H9 (cell line): ENCODE data around the gene PTH2R. TPM values are rescaled to one million over a fixed set of nuclear protein-coding genes. Genes with fewer than 3 reads are reported as not detected.

ENCODE experiments used
- DNase-seq: peaks from one replicate; pipeline ENCODE4 v3.0.0-alpha.2; 2017
- H2AFZ ChIP-seq: one replicate; pipeline ENCODE4 v1.6.1; 2013; ENCODE audit warnings: mild to moderate bottlenecking, low read length, control low read depth, moderate library complexity
- H2AK5ac ChIP-seq: 2 replicates; pipeline ENCODE4 v1.6.1; 2013; ENCODE audit warnings: low read length, control low read depth, mixed read lengths; ENCODE audit not compliant: insufficient read length
- H2BK120ac ChIP-seq: one replicate; pipeline ENCODE4 v1.6.1; 2013; ENCODE audit warnings: low read depth, mild to moderate bottlenecking, low read length, control low read depth, inconsistent platforms; ENCODE audit not compliant: poor library complexity, severe bottlenecking
- H2BK12ac ChIP-seq: 2 replicates; pipeline ENCODE4 v1.6.1; 2013; ENCODE audit warnings: low read length, control low read depth, mixed read lengths, low read depth; ENCODE audit not compliant: insufficient read length
- H2BK15ac ChIP-seq: 2 replicates; pipeline ENCODE4 v1.6.1; 2013; ENCODE audit warnings: low read depth, low read length, control low read depth
- H2BK20ac ChIP-seq: one replicate; pipeline ENCODE4 v1.6.1; 2013; ENCODE audit warnings: low read depth, mild to moderate bottlenecking, low read length, control low read depth, inconsistent platforms; ENCODE audit not compliant: poor library complexity, severe bottlenecking
- H2BK5ac ChIP-seq: 2 replicates; pipeline ENCODE4 v1.6.1; 2013; ENCODE audit warnings: low read length, control low read depth, mixed read lengths; ENCODE audit not compliant: insufficient read length
- H3K14ac ChIP-seq: 2 replicates; pipeline ENCODE4 v1.6.1; 2013; ENCODE audit warnings: low read length, control low read depth; ENCODE audit not compliant: insufficient read depth
- H3K18ac ChIP-seq: 2 replicates; pipeline ENCODE4 v1.6.1; 2013; ENCODE audit warnings: low read depth, mild to moderate bottlenecking, mixed read lengths, low read length, control low read depth; ENCODE audit not compliant: insufficient read length
- H3K23ac ChIP-seq: 2 replicates; pipeline ENCODE4 v1.6.1; 2013; ENCODE audit warnings: low read length, control low read depth, mixed read lengths, low read depth; ENCODE audit not compliant: insufficient read length
- H3K23me2 ChIP-seq: 2 replicates; pipeline ENCODE4 v1.6.1; 2013; ENCODE audit warnings: low read depth, mild to moderate bottlenecking, mixed read lengths, low read length, control low read depth; ENCODE audit not compliant: insufficient read length, poor library complexity, severe bottlenecking
- H3K27ac ChIP-seq: 2 replicates; pipeline ENCODE4 v1.5.1; 2013; ENCODE audit warnings: low read length, control low read depth, mixed read lengths, low read depth; ENCODE audit not compliant: insufficient read length
- H3K27me3 ChIP-seq: 2 replicates; pipeline ENCODE4 v1.6.1; 2013; ENCODE audit warnings: low read length, control low read depth, inconsistent platforms; ENCODE audit not compliant: insufficient read depth
- H3K4ac ChIP-seq: 2 replicates; pipeline ENCODE4 v1.6.1; 2013; ENCODE audit warnings: low read depth, mild to moderate bottlenecking, control low read depth, inconsistent platforms, low read length, moderate library complexity
- H3K4me1 ChIP-seq: 2 replicates; pipeline ENCODE4 v1.6.1; 2013; ENCODE audit warnings: low read length, control low read depth, inconsistent platforms; ENCODE audit not compliant: insufficient read depth
- H3K4me2 ChIP-seq: 2 replicates; pipeline ENCODE4 v1.6.1; 2013; ENCODE audit warnings: low read length, control low read depth, mixed read lengths; ENCODE audit not compliant: insufficient read length, insufficient read depth
- H3K56ac ChIP-seq: 2 replicates; pipeline ENCODE4 v1.6.1; 2013; ENCODE audit warnings: low read depth, mild to moderate bottlenecking, mixed read lengths, low read length, control low read depth; ENCODE audit not compliant: insufficient read length
- H3K79me1 ChIP-seq: 2 replicates; pipeline ENCODE4 v1.6.1; 2013; ENCODE audit warnings: low read depth, mild to moderate bottlenecking, moderate library complexity, low read length, control low read depth, inconsistent platforms; ENCODE audit not compliant: insufficient read depth, poor library complexity, severe bottlenecking
- H3K79me2 ChIP-seq: 2 replicates; pipeline ENCODE4 v1.6.1; 2013; ENCODE audit warnings: low read length, control low read depth, inconsistent platforms; ENCODE audit not compliant: insufficient read depth
- H3K9ac ChIP-seq: 2 replicates; pipeline ENCODE4 v1.6.1; 2013; ENCODE audit warnings: low read length, control low read depth, mixed read lengths; ENCODE audit not compliant: insufficient read length; ENCODE audit errors: extremely low read depth
- H3K9me3 ChIP-seq: one replicate; pipeline ENCODE4 v1.6.1; 2013; ENCODE audit warnings: low read depth, low read length, inconsistent platforms; ENCODE audit not compliant: control insufficient read depth
- H3T11ph ChIP-seq: one replicate; pipeline ENCODE4 v1.6.1; 2013; ENCODE audit warnings: mild to moderate bottlenecking, low read length, control low read depth, inconsistent platforms
- H4K20me1 ChIP-seq: one replicate; pipeline ENCODE4 v1.6.1; 2013; ENCODE audit not compliant: control insufficient read depth, insufficient read length, insufficient read depth
- H4K5ac ChIP-seq: 2 replicates; pipeline ENCODE4 v1.6.1; 2013; ENCODE audit warnings: low read depth, mild to moderate bottlenecking, mixed read lengths, low read length, control low read depth; ENCODE audit not compliant: insufficient read length
- H4K8ac ChIP-seq: replicated peaks from 2 replicates; pipeline ENCODE4 v1.6.1; 2013; ENCODE audit warnings: low read length, control low read depth, mixed read lengths, low read depth; ENCODE audit not compliant: insufficient read length
- H4K91ac ChIP-seq: 2 replicates; pipeline ENCODE4 v1.6.1; 2013; ENCODE audit warnings: low read depth, mild to moderate bottlenecking, moderate library complexity, mixed read lengths, low read length, control low read depth; ENCODE audit not compliant: insufficient read length
- H3K27ac Mint-ChIP-seq, 3 experiments: 2 replicates in 2 of 3; 3 replicates in 1 of 3; pipeline ENCODE4 v1.8.0; 2020 to 2021; ENCODE audit warnings: mixed read lengths in 3 of 3, mild to moderate bottlenecking in 1 of 3, moderate library complexity in 1 of 3
- H3K27me3 Mint-ChIP-seq: 2 replicates; pipeline ENCODE4 v1.8.0; 2021; ENCODE audit warnings: low read depth, mild to moderate bottlenecking, moderate library complexity, mixed read lengths
- H3K36me3 Mint-ChIP-seq, 3 experiments: 2 replicates in 2 of 3; 3 replicates in 1 of 3; pipeline ENCODE4 v1.8.0; 2020 to 2021; ENCODE audit warnings: low read depth in 3 of 3, mixed read lengths in 3 of 3; ENCODE audit not compliant: insufficient read depth in 1 of 3
- H3K4me1 Mint-ChIP-seq, 2 experiments: 2 replicates each; pipeline ENCODE4 v1.8.0; 2020; ENCODE audit warnings: mixed read lengths in 2 of 2
- H3K4me3 Mint-ChIP-seq, 2 experiments: 2 replicates in 1 of 2; 3 replicates in 1 of 2; pipeline ENCODE4 v1.8.0; 2020 to 2021; ENCODE audit warnings: mild to moderate bottlenecking in 2 of 2, mixed read lengths in 2 of 2, moderate library complexity in 1 of 2
- H3K9me3 Mint-ChIP-seq, 2 experiments: 2 replicates in 1 of 2; 3 replicates in 1 of 2; pipeline ENCODE4 v1.8.0; 2020; ENCODE audit warnings: mild to moderate bottlenecking in 2 of 2, mixed read lengths in 2 of 2, moderate library complexity in 1 of 2
- WGBS: extraction: QIAGEN DNeasy Blood & Tissue Kit; methylation state at CpG from one replicate; pipeline ENCODE4 v1.1.7; 2013; ENCODE audit warnings: missing lambda C conversion rate, low lambda C conversion rate, mixed read lengths; ENCODE audit not compliant: insufficient read length; ENCODE audit errors: extremely low coverage; 5-methylcytosine and 5-hydroxymethylcytosine counted together
- total RNA-seq: library from RNA; stranded (reverse); gene quantifications from 2 replicates; pipeline ENCODE4 v1.2.1, GENCODE V29; 2021
- TF ChIP-seq, protein P1 (sequence below): fragments of 200-600 bp; sonication (generic); conservative IDR thresholded peaks from 3 replicates; pipeline ENCODE4 v1.8.0; 2021; ENCODE audit warnings: antibody characterized with exemption, mild to moderate bottlenecking

PTH2R gene
- total RNA-seq, 1 experiment from 2014 or later, result 0.20 TPM

DNA sequence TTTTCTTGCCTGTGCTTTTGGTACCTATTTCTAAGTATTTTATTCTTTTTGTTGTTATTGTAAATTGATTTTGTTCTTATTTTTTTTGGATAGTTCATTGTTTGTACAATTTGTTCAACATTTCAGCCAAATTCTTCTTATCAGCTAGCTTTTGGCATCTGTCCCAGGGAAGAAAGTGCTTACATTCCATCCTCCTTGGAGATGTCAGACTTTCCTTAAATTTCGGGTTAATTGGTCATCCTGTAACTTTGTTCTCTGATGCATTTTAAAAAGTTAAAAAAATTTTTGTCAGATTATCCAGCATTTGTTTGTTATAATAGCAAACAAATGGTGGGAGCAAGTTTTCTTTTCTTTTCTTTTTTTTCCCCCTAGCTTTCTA, 60.3 kb downstream of the PTH2R start:
- peaks cover 3% of the 10 kb centered on the region; the same call in 1 of the 2 replicates for H3K27me3 ChIP-seq
- no peak overlapping the region for H3T11ph ChIP-seq
- WGBS, result no CpG with 5 or more reads among the region's 1 CpG
- H3K9me3 Mint-ChIP-seq, result peaks cover 18 to 20% of the 10 kb centered on the region in 2 experiments
- no peaks in the 10 kb centered on the region for H3K9me3 ChIP-seq
- no peaks in the 10 kb centered on the region for H4K20me1 ChIP-seq
- H3K23ac ChIP-seq, result no peak overlapping the region
- H3K23me2 ChIP-seq, result no peaks in the 10 kb centered on the region
- H3K36me3 Mint-ChIP-seq, result peaks cover 6 to 20% (median 10%) of the 10 kb centered on the region in 3 experiments; a peak in 6 of 7 replicates
- no peaks in the 10 kb centered on the region for H3K79me2 ChIP-seq
- no peaks in the 10 kb centered on the region for H3K79me1 ChIP-seq
- no peak overlapping the region for H2BK120ac ChIP-seq
- H2BK15ac ChIP-seq, result no peak overlapping the region
- no peak overlapping the region for H3K27ac ChIP-seq
- no peak overlapping the region for H2BK5ac ChIP-seq
- H3K27ac Mint-ChIP-seq, result no peak overlapping the region
- H3K4me1 ChIP-seq, result no peaks in the 10 kb centered on the region
- no peak overlapping the region for H4K5ac ChIP-seq
- TF ChIP-seq, protein P1, sequence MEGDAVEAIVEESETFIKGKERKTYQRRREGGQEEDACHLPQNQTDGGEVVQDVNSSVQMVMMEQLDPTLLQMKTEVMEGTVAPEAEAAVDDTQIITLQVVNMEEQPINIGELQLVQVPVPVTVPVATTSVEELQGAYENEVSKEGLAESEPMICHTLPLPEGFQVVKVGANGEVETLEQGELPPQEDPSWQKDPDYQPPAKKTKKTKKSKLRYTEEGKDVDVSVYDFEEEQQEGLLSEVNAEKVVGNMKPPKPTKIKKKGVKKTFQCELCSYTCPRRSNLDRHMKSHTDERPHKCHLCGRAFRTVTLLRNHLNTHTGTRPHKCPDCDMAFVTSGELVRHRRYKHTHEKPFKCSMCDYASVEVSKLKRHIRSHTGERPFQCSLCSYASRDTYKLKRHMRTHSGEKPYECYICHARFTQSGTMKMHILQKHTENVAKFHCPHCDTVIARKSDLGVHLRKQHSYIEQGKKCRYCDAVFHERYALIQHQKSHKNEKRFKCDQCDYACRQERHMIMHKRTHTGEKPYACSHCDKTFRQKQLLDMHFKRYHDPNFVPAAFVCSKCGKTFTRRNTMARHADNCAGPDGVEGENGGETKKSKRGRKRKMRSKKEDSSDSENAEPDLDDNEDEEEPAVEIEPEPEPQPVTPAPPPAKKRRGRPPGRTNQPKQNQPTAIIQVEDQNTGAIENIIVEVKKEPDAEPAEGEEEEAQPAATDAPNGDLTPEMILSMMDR, result no peak
- no peak overlapping the region for H2BK12ac ChIP-seq
- H3K4me1 Mint-ChIP-seq, result peaks cover 4% of the 10 kb centered on the region in 2 experiments; a peak in 3 of 4 replicates
- no peak overlapping the region for H2BK20ac ChIP-seq
- no peak overlapping the region for H2AK5ac ChIP-seq
- H3K27me3 Mint-ChIP-seq, result peaks cover 42% of the 10 kb centered on the region
- no peak overlapping the region for H3K4ac ChIP-seq
- H4K91ac ChIP-seq, result no peak overlapping the region
- no peak overlapping the region for H3K56ac ChIP-seq
- no peak overlapping the region for H3K14ac ChIP-seq
- H2AFZ ChIP-seq, result no peak overlapping the region
- H3K4me3 Mint-ChIP-seq, result no peak overlapping the region
- H4K8ac ChIP-seq, result no peak overlapping the region
- no peak for DNase-seq
- H3K18ac ChIP-seq, result no peak overlapping the region
- no peak overlapping the region for H3K9ac ChIP-seq
- no peak overlapping the region for H3K4me2 ChIP-seq
